Astrocyte of the spinal cord (primary cell): ENCODE data around the gene MYL6.

Experiments
- DNase-seq: peaks from one replicate; pipeline ENCODE4 v3.0.0; 2011; ENCODE audit warnings: low read depth, low spot score
- H3K4me3 ChIP-seq: 2 replicates; pipeline ENCODE4 v1.5.1; 2011; ENCODE audit warnings: low read depth, mild to moderate bottlenecking, low read length, moderate library complexity
- in situ Hi-C: cut with HindIII; loops from 2 replicates; pipeline ENCODE4 v1.10.0; 2017; ENCODE audit warnings: low sequenced_read_pairs
- TF ChIP-seq, protein P1 (sequence below): IDR thresholded peaks from 2 replicates; pipeline ENCODE4 v1.5.1; 2012; ENCODE audit warnings: low read depth, mild to moderate bottlenecking, low read length, inconsistent platforms

MYL6 gene

DNA sequence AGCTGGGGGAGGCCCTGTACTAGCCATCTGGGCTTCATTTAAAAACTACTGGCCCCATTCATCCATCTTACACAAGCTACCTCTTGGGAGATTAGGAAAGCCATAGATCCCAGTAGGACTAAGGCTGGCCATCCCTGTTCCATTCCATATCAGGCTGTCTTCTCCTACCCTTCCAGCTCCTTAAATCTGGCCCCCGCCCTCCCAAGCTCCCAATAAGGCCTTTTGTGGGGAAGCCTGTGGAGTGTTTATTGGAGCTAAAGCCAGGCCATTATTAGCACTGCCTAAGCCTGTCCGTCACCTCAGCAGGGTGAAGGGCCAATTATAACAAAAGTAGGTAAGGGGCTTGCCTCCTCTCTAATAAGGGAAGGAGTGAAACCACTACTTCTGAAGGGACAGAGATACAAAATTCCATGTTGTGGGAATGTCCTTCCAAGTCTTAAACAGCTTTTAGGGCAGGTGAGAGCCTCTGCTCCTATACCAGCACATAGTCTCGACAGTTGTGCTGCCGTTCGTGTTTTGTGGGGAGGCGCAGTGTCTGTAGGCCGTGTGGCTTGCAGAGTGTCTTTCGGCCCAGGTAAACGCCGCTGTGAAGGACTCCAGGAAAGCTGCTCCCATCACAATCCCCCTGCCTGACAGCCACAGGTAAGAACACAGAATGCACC, 3.7 kb downstream of the MYL6 start:
- in situ Hi-C loops, result no loop called here
- TF ChIP-seq, protein P1, sequence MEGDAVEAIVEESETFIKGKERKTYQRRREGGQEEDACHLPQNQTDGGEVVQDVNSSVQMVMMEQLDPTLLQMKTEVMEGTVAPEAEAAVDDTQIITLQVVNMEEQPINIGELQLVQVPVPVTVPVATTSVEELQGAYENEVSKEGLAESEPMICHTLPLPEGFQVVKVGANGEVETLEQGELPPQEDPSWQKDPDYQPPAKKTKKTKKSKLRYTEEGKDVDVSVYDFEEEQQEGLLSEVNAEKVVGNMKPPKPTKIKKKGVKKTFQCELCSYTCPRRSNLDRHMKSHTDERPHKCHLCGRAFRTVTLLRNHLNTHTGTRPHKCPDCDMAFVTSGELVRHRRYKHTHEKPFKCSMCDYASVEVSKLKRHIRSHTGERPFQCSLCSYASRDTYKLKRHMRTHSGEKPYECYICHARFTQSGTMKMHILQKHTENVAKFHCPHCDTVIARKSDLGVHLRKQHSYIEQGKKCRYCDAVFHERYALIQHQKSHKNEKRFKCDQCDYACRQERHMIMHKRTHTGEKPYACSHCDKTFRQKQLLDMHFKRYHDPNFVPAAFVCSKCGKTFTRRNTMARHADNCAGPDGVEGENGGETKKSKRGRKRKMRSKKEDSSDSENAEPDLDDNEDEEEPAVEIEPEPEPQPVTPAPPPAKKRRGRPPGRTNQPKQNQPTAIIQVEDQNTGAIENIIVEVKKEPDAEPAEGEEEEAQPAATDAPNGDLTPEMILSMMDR, result no peak
- no peak for DNase-seq
- H3K4me3 ChIP-seq, result no peak overlapping the region

DNA sequence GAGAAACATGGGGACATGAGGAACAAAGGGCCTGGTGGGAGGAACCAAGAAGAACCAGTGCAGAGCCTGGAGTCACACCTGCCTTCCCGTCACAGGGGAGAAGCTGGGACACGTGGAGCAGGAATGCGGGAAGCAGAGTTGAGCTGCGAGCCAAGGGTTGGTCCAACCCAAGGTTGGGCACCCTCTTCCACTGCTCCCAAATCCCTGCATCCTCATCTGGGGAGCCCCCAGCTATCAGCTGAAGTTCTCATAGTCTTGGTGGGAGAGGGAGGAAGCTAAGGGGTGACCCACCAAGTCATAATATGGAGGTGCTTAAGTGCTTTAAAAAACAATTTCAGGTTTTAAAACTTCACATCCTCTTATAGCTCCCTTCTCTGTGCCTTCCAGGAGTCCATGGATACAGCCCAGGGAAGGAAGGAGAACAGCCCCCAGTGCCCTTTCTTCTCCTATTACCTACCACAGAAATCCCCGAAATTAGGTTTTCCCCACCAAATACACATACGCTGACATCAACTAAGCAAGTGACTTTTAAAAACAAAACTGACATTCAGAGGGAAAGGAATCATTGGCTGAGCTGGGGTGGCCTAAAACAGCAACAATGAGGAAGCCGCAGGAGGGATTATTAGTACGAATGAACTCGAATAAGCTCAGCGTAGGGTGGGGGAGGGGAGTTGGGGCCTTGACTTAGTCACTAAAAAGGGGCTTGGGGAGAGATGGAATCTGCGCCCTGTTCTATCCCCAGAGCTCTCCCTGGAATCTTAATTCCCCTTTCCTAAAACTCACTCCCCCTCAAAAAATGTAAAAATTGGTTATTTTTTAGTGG, 4.5 kb downstream of the MYL6 start:
- no peak overlapping the region for H3K4me3 ChIP-seq
- TF ChIP-seq, protein P1, result no peak
- in situ Hi-C loops, result no loop called here
- DNase-seq, result no peak

DNA sequence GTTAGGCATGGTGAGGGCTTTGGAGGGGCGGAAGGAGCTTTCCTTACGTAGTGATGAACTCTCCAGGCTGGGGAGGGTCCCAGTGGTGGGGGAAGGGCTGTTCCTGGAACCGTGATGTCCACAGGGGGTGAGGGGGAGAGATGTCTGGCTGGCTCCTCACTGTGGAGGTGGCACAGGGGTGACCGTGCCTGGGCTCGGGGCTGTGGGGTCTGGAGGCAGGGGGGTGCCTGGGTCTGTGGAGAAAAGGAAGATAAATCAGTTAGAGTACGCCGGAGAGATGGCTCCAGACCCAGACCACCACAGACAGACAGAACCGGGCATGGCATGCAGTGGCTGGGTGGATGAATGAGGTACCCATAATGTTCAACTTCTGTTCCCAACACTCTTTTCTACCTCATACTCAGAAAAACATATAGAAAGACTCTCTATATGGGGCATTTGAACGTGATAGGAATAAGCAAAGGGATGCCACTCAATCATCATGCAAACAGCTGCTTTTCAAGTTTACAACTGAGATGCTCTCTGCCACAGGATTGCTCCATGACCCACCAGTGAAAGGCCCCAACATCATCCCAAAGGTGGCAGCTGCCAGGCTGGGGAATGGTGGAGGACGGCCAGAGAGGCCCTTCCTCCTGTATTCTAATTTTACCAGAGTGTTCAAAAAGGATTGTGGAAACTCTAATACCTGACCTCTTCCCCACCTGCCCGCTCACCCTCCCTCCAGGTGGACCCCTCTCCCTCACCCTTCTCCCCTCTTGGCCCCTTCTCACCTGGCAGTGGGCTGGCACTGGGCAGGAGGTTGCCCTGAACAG, 5.6 kb downstream of the MYL6 start:
- TF ChIP-seq, protein P1, result no peak
- no peak overlapping the region for H3K4me3 ChIP-seq
- in situ Hi-C loops, result no loop called here
- no peak for DNase-seq

DNA sequence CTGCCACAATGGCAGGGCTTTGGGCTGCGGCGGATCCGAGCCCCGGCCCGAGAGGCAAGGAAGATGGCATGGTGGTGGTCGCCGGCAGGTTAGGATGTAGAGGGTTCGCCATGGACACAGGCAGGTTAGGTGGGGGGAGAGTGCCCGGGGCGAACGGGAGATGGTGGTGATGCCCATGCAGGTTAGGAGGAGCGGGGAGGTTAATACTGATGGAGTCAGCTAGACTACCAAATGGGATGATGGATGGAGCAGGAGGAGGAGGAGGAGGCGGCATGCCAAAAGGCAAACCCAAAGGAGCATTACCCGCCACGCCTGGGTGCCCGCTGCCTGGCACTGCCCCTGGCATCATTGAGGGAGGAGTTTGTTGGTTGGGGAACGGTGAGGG, 6.2 kb downstream of the MYL6 start:
- TF ChIP-seq, protein P1, result no peak
- in situ Hi-C loops, result no loop called here
- no peak for DNase-seq
- no peak overlapping the region for H3K4me3 ChIP-seq

DNA sequence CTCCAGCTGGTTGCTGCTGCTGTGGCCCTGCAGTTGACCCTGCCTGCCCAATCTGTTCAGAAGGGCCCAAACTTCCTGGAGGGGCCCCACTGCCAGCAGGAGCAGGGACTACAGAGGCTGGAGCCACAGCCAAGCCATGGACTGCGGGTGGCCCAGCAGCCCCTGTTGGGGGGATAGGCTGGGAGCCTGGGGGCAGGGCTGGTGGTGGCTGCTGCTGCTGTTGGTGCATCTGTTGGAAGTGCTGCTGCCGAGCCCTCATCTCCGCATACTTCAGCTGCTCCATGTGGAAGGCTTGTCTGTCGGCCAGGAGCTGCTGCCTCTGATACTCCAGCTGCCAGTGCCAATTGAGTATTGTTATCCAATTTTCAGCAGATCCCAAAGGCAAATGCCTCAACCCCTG, 7.2 kb downstream of the MYL6 start:
- DNase-seq, result no peak
- no peak overlapping the region for H3K4me3 ChIP-seq
- TF ChIP-seq, protein P1, result no peak
- in situ Hi-C loops, result no loop called here

DNA sequence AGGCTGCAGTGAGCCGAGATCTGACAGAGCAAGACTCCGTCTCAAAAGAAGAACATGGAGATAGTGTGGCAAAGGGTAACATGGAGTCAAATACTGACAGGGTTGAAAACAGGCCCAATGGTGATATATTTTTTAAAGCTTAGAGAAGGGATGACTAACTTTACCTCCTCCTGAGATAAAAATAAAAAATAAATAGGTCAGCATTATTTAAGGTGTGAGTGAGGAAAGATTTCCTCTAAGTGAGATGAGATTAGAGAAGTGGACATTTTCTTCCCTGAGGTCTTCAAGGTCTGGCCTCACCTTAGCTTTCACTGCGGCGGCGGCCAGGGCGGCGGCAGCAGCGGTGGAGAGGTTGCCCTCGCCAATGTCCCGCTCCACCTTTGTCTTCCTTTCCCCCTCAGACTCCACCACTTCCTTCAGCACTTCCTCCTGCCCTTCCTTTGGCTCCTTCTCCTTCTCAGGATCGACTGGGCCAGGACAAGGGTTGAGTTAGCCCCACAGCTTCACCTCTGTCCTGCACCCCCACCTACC, 11.1 kb downstream of the MYL6 start:
- TF ChIP-seq, protein P1, result no peak
- in situ Hi-C loops, result no loop called here
- no peak overlapping the region for H3K4me3 ChIP-seq
- DNase-seq, result no peak
